Muscle of arm (tissue), 12 donors: ENCODE measurements around the gene KLHDC4. TPM values are rescaled to one million over a fixed set of nuclear protein-coding genes. Genes with fewer than 3 reads are reported as not detected.
"Not testable (repeated sequence)": the region's sequence is repeated elsewhere in the genome, so short reads cannot be mapped to it uniquely, and the experiment has no call there.

Source experiments
- DNase-seq: peaks from one replicate; pipeline ENCODE4 v3.0.0-alpha.2; 2013
- polyA plus RNA-seq, 12 donors: library from polyadenylated mRNA; unstranded; fragments of 120-200 nt; gene quantifications; one replicate each; pipeline ENCODE4 v1.2.1, GENCODE V29; 2013; ENCODE audit not compliant: insufficient read length in 12 of 12

The KLHDC4 gene
- polyA plus RNA-seq, 12 donors = 16.3 to 49.3 (median 26.4) TPM; not detected in 1

DNA sequence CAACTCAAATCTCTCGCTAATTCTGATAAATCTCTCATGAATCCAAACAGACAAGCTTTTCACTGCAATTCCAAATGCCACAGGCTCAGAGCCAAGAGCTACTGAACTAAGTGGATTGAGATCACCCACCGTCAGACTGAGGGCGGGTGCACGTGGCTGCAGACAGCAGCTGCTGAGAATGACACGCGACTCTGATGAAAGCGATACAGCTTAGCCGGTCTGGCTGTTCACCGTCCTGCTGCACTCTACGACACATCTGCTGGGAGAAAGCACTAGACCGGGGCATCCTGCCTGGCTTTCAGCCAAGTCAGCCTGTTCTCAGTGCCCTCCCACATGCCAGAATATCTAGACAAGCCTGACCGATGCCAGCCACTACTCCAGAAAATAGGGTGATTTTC lies 42.6 kb downstream of the KLHDC4 start:
- peak; percentile 48 for DNase-seq

DNA sequence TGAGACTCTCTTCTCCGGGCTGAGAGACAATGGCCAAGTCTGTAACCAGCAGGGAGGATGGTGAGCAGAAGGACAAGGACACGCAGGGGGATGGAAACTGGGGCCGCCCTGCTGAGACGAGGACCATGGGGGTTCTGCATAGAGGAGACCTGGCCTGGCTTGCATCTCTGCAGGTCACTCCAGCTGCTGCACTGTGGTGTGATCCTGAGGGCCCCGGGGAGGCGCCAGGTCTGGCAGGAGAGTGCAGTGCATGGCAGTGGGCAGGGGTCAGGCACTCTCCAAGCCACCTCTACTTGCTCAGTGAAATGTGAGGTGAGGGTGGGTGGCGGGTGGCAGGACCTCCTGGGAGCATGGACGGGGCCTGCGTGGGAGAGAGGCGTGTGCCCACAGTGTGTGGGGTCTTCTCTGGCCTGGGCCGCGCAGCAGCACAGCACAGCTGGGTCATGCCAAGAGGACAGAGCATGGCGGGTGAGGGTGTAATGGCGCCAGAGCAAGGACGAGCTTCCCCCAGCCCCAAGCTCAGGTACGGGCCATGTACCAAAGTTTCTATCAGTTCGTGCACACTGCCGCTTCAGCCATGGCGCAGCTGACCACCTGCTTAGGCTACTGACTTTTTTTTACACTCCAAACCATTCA lies 43.1 kb downstream of the KLHDC4 start:
- no peak for DNase-seq

DNA sequence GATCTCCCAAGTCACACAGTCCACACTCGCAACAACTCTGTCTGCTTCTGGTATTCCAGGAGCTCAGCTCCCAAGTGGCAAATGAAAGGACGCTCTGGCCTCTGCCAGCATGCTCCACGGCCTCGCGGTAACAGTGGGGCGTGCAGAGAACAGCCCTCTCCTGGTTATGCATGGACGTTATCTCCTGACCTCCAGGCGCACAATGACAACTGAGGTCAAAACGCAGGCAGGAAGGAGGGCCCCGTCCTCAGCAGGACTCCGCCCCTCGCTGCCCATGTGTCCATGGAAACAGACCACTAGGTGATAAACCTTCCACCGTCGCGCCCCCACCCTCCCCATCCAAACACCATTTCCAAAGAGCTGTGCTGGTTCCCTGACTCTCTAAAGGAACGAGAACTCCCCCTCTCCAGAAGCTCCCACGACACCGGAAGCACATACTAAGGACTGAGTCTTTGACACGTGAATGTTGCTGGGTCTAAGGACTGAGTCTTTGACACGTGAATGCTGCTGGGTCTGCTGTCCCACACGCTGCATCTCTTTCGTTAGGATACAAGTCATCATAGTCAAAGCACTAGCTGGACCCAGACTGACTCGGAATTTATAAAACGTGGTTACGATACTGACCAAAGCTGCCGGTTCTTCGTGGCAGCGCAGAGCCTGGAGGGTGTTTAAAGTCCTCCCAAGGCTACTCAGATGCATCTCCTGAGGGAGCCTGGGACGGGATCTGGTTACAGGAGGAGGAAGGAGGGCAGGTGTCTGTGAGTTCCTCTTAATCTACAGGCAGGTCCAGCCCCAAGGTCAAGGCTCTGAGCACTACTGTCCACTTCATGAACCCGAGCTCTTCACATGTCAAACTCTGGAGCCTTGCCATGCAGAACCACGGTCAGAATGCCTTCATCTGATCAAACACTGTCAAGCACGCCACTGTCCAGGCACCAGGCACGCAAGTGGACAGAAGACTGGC lies 43.9 kb downstream of the KLHDC4 start:
- DNase-seq = no peak

DNA sequence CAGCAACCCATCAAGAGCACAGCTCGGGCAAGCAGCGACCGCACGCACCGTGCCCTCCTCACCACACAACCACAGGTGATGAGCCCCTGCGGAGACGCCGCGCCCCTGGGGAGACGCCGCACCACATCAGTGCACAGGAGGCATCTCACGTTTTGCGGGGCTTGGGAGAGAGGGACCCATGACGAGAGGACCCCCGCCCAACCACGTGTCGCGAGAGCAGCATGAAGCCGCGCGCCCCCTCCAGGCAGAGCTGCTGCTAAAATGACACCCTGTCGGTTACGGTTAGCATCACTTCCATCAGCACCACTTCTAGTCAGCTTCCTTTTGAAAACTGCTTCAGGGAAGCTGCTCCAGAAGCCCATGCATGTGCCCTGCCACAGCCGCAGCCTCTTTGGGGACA lies 45.3 kb downstream of the KLHDC4 start:
- no peak for DNase-seq

DNA sequence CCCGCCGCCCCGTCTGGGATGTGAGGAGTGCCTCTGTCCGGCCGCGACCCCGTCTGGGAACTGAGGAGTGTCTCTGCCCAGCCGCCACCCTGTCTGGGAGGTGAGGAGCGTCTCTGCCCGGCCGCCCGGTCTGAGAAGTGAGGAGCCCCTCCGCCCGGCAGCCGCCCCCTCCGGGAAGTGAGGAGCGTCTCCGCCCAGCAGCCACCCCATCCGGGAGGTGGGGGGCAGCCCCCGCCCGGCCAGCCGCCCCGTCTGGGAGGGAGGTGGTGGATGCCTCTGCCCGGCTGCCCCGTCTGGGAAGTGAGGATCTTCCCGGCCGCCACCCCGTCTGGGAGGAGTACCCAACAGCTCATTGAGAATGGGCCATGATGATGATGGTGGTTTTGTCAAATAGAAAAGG lies 47.0 kb downstream of the KLHDC4 start:
- DNase-seq = not testable (repeated sequence)

DNA sequence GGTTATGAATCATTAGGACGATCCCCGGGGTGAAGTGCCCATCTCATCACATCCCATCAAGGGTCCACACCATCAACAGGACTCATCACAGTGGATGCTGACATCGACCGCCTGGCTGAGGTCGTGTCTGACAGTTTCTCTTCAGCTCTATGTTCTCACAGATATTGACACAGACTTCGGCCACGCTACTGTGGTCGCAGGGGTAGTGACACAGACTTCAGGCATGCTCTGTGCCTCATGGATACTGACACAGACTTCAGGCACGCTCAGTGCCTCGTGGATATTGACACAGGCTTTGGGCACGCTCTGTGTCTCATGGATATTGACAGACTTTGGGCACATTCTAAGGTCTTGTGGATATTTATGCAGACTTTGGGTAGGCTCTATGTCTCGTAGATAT lies 50.1 kb downstream of the KLHDC4 start:
- DNase-seq = no peak

DNA sequence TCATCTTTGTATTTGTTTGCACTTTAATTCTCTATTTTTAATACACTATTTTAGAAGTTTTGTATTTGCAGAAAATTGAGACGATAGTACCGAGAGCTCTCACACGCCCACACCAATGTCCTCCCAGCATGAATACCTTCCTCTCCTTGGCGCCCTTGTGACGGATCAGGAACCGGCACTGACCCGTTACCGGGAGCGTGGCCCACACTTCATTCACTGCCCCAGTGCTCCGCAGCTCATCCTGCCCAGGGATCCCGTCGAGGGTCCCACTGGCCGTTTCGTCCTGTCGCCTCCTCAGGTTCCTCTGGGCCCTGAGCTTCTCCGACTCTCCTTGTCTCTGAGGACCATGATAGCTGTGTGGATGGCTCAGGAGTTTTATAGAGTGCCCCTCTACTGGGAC lies 50.6 kb downstream of the KLHDC4 start:
- DNase-seq = no peak

DNA sequence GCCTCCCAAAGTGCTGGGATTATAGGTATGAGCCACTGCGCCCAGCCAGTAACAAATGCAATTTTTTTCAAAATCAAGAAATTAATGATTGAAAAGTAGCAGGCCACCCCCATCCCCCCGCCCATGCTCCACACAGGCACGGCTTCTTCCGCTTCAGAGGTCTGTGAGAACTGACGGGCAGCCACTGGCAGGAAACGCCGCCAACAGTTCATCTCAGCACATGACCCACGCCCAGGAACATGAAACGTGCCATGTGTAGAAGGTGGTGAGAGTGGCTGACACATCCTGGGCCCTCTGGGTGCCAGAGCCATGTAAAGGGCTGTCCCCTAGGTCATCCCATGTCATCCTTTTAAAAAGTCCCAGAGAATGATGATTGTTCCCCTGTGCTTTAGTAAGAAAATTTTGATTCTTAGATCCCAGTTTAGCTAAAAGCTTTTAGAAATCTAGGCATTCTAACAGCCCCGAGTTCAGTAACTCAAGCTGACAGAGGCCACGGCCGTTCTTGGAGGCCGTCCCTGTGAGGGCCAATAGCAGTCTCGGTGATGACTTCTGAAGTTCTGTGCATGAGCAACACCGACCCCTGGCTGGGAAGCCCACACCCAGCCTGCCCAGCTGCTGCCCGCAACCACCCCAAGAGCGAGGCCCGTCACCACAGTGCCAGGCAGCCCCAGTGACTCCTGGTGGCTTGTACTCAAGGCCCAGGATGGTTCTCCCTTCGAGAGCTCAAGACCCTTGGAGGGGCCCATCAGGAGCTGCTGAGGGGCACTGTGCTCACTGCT lies 52.1 kb downstream of the KLHDC4 start:
- no peak for DNase-seq

DNA sequence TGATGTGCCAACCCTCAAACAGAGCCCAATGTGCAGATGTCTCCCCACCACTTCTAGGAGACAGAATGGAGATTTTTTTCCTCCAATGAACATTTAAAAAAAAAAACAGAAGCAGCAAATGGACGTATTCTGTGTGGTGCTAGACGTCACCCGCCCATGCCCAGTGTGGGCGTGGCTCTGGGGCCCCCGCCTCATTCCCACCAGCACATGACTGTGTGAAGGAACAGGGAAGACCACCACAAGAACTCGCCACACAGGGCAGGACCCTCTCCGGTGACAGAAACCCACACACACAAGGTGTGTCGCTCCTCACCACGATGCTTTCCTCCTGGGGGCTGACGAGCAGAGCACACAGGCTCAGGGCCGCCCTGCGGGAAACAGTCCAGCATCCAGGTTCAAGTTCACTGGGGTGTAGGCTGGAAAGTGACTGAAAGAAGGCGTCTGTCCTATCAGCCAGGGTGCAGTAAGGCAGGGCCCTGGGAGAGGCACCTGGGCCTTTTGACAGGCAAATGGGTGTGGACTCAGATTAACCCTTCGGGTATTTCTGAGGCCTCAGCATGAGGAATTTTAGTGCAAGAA lies 53.5 kb downstream of the KLHDC4 start:
- no peak for DNase-seq

DNA sequence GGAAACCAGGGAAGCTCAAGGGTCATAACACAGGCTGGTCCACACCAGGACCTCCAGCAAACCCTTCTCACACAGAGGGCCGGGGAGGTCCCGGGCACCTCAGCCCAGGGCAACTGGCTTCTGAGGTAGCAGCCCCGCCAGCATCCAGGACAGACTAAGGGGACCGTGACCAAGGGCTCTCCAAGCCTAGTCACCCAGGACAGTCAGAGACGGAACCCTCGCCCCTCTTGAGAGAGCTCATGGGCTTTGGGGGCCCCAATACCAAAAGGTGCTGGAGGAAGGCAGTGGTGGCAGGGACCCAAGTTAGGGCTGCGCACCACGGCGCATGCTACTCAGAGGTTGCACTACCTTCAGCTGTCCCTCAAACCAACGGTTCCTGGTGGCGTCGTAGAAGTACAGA lies 54.9 kb downstream of the KLHDC4 start:
- DNase-seq = no peak

DNA sequence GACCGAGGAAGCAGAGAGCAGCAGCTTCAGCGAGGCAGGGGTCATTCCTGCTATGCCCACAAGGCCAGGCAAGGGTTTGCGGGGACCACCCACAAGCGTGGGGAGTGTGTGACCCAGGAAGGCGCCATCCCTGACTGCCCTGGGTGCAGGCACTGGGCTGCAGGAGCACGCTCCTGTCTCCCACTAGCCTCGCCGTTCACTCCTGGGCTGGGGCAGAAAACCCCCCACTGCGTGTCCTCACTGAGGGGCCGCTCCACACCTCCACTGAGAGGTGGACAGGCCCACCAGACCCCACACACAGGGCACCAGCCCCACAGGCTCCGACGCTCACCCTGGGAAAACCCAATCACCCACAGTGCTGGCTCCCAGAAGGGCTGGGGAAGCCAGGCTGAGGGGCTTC lies 56.1 kb downstream of the KLHDC4 start:
- no peak for DNase-seq

DNA sequence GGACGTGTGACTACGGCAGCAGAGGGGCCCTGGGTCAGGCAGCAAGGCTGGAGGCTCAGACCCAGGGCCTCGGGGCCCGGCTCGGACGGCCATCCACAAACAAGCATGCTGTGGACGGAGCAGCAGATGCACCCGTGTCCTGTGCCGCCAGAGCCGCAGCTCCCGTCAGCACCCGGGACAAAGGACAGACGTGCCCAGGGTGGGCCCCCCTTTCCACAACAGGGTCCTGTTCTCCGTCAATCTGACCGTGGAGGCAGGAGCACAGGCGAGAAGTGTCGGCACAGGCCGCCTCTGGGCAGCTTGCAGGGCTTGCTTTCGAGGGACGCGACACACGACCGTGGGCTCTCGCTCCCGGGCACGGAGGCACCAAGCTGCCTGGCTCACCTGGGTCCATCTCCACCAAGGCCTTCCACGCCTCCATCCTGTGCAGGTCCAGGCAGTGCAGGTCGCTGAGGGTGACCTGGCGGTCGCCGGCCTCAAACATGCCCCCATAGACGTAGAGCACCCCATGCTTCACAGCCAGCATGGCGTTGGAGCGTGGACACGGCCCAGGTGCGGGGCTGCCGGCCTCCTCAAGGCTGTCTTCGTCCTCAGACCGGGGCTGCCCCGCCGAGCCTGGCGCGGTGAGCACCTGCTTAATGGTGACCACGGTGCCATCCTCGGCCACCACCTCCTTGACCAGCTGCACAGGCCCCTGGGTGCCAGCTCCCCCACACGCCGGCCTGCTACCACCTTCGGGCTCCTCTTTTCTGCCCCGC lies 56.7 kb downstream of the KLHDC4 start:
- DNase-seq = no peak

DNA sequence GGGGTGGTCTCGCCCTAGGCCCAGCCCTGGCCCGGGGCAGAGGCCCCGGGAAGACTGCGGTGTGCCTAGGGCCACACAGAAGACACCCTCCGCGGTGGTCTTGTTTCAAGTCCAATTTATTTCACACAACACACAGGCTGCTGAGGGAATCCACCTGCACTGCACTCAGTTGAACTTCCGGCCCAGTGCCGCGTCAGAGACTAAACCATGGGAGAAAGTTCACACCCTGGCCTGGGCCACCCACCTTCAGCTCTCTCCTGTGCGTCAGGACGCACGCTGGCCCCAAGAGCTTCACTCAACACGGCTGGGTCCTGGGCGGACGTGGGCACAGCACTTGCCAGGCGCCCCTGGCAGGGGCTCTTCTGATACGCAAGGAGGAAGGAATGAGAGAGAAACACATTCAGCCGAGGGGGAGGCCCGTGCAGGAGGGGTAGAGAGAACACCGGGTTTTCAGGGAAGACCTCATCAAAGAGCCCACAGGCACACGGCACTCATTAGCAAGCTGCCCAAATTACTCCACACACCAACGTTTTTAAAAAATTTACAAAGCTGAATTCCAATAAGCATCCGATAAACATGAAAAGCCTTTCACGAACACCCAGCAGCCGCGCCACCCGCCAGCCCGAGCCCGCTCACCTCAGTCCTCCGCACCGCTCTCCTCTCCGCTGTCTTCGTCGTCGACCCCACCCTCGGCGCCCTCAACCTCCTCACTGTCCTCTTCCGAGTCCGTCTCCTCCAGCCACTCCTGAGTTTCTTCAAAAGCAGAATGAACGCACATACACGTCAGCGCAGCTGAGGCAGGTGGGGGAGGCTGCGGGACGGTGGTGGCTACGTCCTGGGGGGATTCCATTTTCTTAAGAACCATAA lies 57.8 kb downstream of the KLHDC4 start:
- no peak for DNase-seq

DNA sequence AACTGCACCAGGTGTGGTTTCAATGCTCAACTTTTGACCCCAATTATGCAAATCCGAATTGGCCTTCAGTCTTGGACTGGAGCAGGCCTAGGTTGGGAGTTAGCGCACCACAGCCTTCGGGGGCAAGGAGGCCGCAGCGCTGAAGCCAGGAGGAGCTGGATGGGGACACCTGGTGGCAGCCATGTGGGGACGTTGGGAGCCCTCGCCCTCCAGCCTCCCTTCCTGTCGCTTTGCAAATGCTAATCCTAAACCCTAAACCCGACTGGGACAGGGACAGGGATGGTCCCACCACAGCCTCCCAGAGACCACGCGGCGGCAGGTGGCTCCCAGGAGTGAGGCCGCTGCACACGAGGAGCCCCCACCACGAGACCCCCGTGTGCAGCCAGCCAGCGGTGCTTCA lies 58.7 kb downstream of the KLHDC4 start:
- no peak for DNase-seq

DNA sequence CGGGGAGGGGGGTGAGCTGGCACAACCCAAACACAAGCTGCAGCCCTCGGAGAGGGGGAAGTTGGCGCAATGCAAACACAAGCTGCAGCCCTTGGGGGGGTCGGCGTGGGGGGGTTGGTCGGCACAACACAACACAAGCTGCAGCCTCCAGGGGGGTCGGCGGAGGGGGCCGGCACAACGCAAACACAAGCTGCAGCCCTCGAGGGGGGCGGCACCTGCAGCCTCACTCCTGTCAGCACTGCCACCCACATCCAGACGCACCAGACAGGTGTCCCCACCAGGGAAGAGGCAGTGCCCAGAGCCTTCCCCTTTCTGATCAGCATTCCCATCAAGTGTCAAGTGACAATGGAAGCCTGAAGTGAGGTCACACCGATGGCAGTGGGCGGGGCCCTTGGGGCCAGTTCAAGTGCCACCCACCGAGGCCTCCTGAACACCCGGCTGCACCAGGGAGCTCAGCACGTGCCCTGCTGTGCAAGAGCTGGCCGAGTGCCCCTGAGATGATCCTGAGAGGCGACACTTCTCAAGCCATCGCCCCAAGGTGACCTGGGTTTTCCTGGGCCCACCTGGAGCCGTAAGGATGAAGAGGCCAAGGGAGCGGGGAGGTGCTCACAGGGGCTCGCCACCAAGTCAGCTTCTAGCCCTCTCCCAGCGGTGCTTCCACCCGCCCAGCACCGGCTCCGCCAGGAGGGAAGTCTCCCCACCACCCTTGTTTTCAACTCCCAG lies 59.3 kb downstream of the KLHDC4 start:
- no peak for DNase-seq

DNA sequence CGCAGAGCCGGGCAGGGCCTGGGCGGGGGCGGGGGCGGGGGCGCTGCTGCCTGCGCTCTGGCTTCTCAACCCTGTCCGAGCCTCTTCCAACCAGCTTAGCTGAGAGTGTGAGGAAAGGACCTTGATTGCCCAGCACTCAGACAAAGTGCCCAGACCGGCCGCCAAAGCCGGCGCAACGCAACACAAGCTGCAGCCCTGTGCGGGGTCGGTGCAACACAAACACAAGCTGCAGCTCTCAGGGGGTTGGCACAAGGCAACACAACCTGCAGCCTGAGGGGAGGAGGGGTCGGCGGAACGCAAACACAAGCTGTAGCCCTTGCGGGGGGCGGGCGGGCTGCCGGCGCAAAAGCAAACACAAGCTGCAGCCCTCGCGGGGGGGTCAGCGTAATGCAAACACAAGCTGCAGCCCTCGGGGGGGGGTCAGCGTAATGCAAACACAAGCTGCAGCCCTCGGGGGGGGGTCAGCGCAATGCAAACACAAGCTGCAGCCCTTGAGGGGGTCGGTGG lies 60.0 kb downstream of the KLHDC4 start:
- no peak for DNase-seq

DNA sequence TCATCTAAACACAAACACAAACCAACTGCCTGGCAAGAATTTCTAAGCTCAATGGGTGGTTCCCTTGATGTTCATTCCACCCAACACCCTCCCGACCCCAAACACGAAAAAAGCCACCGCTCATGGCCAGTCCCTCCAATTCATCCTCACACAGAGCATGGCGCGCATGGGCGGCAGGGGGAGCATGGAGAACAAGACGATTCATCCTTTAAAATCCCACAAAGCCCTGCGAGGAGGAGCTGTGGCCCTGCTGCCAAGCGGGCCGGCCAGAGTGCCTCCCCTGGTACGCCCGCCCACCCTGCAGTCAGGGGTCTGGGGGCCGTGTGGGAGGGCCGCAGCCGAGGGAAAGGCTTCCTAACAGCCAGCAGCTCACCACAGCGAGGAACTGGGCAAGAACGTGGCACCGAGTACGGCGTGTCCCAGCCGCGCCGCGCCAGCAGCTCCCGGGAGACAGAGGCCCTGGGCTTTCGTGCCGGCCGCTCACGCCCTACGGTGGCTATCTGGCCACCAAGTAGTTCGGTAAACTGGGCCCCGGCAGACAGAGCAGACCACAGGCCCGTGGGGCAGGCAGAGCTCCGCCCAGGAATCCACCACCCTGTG lies 60.9 kb downstream of the KLHDC4 start:
- DNase-seq = no peak

DNA sequence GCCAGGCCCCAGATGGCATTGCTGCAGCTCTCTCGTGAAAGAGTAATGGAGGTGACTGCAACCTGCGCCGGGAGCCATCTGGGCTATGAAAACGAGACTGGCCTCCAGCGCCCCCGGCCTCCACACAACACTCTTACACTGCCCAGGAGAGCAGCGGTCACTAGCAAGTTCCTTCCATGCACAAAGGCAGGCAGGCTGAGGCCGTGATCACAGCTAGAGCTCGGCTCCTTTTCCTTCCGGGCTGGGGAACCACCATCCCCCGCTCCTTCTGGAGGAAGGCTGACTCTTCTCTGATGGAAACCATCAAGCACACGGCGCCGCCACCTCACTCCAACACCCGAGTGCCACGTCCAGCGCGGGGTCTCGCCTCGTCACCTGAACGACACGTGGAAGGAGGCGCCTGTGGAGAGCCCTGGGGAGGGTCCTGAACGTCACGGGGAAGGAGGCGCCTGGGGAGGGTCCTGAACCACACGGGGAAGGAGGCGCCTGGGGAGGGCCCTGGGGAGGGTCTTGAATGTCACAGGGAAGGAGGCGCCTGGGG lies 61.9 kb downstream of the KLHDC4 start:
- no peak for DNase-seq

DNA sequence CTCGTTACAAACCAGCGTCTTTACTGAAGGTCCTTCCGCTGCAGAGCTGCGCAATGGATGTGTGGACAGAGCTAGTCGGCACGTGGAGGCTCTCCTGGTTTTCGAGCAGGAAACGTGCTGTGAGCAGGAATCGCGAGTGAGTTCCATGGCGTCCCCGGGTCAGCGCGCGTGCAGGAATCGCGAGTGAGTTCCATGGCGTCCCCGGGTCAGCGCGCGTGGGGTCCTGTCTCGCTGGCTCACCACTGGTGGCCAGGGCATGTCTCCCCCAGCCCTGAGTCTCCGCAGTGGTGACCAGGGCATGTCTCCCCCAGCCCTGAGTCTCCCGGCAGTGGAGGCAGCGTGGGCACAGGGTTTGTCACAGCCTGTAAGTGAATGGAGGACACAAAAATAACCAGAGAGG lies 62.7 kb downstream of the KLHDC4 start:
- DNase-seq = no peak
